GM18520 (cell line): ENCODE measurements around the gene LRRTM2.

ENCODE experiments used
- ATAC-seq: cut with Tn5 transposase; IDR thresholded peaks from one replicate; pipeline ENCODE4 v1.9.1; 2021; ENCODE audit not compliant: unreplicated experiment

LRRTM2 gene

DNA sequence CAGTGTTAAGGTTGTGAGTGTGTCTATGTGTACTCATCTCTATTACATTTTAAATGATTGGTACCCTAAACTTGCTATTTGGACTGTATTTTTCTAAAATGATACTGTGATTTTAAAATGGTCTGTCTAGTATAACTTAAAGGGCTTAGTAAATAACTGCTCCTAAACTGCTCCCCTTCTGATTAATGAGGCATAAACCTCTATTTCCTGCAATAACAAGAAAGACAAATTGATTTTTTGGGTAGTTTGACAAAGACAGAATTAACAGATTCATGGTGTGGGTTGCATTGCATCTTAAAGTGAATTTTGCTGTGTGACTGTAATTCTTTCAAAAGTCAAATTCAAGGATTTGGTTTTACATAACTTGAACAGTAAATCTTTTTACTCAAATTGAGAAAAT, 8.1 kb upstream of the LRRTM2 start:
- no peak for ATAC-seq

DNA sequence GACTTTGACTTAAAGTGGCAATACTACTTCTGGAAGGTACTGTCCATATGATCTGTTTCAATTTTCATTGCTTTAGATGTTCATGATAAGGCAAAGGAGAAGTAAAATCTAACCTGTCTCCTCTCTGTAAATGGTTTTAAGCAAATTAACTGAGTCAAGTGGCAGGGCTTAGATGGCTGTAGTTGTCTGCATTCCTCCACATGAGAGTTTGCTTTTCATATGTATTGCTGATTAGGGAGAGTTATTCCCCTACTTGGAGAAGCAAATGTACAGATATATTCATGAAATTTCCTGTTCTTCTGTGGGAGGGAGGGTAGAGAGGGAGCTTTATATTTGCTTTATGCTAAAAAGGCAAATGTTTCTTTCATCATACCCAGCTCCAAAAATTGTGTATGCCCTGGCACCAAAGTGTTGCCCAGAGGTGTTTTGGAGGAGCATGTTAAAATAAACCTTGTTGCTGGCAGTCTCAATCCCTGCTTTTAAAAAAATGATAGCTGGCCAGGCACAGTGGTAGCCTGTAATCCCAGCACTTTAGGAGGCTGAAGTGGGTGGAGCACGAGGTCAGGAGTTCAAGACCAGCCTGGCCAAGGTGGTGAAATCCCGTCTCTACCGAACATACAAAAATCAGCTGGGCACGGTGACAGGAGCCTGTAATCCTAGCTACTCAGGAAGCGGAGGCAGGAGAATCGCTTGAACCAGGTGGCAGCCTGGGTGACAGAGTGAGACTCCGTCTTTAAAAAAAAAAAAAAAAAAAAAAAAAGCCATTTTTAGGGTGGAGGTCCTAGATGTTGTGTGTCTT, 3.5 kb upstream of the LRRTM2 start:
- ATAC-seq, result no peak

DNA sequence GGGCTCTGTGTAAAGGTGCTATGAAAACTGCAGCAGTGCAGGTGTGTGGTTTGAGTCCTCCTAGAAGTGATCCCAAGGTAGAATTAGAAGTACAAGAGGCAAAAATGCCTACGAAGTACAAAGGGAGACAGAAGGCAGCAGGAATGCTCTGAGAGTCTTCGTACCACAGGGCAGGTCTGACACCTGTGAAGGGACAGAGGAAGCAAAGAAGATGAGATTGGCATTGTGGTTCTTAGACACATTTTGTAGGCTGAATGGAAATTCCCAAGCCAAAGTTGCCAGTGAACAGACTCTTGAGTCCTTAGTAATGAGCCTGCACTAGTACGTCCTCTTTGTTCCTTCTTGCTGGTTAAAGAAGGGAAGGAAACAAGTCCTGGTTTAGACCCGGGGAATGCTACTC, 1.7 kb upstream of the LRRTM2 start:
- no peak for ATAC-seq

DNA sequence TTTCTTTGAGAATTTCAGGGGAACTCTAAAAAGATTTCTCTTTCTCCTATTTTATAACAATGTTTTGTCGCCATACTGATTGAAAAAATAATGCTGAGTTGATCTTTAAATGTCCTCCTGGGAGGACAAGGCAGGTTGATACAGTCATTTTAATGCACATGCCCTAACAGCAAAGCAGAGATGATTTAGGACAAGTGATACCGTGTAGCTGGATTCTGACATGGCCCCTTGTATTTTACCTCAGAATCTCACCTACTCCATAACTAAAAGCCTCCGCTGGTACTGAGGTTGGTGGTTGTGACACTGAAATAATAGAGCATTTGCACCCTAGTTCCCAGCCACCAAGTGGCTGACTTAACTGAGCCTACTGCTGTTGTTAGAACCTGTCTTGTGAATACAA, 811 bp upstream of the LRRTM2 start:
- no peak for ATAC-seq

DNA sequence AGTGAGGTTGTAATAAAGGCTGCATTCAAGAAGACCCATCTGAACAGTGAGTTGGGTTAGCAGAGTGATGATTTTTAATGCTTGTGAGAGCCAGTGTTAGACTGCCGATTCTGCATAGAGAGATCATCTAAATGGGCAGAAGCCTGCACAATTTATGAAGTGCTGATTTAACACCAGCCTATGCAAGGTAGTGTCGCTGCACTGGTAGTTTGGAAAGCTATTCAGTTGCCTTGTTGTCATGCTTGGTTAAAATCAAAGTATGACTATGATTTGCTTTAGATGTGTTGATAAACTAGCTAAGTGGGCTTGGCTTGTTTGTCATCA, 379 bp upstream of the LRRTM2 start:
- ATAC-seq, result no peak

DNA sequence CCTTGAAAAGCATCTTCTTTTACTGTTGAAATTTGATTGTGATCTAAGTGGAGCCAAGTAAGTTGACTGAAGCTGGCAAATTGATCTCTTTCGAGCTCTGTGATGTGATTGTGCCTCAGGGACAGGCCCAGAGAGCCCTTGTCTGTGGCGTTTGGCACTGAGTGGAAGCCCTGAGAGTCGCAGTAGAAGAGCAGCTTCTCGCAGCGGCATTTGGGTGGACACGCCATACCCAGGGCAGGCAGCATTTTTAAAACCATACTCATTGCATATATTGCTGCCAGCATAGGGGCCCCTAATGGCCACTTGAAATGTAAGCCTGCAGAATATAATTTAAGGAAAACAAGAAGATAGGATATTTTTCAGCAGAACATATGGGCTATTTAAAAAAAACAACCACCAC, 894 bp downstream of the LRRTM2 start:
- no peak for ATAC-seq

DNA sequence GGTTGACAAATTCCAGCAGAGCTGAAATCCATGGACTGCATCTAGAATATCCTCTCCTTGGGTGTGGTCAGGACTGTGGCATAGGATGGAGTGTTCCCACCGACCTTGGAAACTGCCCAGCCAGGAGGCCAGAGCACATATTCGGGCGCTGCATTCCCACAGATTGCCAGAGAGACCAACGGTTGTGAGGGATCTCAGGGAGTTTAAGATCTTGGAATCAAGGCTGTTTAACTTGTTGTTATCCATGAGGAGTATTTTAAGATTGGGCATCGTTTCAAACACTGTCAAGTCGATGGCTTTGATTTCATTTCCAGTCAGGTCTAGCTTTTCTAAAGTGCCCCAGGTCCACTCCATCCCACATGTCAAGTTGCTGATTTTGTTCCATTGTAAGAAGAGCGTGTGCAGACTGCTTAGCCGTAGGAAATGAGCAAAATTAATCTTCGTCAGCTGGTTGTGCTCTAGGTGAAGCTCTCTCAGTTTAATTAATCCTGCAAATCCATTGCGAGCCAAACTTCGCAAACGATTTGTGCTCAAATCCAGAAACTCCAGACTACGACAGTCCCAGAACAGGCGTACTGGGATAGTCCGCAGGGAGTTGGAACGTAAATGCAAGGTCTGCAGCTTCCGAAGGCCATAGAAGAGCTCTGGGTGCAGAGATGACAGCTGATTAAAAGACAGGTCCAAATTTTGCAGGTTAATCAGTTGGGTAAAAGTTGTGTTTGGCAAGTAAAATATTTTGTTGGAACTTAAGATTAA, 1.5 kb downstream of the LRRTM2 start:
- ATAC-seq, result no peak

DNA sequence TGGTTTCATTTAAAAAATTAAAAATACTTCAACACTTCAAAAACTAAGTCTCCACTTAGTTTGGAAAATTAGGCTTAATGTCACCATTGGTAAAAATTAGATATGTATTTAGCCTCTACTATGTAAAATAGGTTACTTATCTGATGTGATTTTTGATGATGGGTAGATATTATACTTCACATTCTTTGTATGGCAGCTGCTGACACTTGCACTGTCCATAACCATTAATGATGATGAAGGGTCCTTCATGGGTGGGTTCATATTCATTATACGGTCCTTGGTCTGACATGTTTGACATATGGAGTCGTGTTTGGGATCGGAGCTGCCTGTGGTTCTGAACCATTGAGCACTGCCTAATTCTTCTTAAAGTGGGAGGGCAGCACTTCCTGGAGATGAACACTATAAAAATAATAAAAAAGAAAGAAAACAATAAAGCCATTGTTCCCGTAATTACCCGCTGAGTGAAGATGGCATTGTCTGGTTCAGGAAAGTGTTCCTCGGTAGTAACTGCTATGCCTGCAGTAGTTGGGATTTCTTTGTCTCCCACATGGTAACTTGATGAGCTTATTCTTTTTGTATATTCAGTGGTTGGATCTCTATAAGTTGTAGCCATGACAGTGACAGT, 2.2 kb downstream of the LRRTM2 start:
- no peak for ATAC-seq

DNA sequence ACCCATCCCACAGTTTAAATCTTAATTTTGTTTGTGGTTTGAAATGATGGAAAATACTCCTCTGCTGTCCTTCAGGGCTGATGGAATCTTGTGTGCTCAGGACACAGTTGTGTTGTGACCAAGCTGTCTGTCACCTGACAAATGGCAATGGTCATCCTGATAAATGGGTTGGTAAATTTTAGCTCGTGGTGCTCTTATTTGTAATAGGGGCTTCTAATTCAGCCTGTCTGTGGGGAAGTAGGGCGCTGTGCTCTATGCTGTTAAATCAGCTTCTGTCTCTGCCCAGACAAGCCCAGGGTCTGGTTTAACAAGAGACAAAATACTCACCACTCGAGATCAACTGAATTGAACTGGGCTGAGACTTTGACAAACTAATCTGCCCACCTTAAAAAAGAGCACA, 4.5 kb downstream of the LRRTM2 start:
- ATAC-seq, result no peak

DNA sequence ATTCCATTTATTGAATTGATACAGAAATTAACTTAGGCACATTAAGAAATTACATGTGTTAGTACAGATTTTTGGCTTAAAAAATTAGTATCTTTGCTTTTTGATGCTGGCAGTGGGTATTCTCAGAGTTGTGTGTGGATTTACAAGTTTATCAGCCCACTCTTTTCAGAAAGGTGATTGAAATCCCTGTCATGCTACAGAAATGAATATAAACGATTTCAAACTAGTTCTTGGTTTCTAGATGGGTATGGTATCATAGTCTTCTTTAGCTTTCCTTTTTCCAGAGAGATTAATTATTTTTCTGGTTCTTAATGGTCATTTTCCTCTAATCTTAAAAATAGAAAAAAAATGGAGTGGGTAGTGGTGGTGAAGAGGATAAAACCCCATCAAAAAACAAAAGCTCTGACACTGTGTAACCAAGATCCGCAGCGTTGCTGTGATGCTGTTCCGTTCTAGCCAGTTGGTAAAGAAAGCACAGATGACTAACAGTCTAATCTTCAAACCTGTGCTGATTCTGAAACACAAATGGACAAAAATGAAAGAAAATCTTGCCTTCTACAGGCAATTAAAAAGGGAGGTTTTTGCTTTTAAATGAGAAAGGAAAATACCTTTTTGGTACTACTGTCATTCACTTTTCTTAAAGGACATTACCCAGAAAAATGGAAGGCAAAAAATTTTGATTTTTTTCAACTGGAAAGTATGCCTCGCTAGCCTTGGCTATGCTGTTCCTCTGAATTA, 5.2 kb downstream of the LRRTM2 start:
- no peak for ATAC-seq

DNA sequence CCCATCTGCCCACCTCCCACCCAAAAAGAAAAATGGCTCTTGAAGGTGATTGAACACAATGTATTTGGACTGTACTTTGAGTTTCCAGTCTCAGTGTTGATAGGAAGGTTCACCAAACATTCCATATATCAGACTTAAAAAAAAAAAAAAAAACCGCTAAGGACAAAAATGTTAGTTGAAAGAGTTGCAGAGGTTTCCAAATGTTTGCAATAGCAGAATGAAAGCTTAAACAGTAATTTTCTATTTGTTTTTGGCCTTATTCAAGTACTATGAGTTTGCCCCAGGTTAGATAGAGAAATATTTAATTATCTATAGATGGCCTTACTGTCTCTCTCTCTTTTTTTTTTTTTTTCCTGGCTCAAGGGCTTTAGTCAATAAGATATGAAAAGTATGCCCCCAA, 6.1 kb downstream of the LRRTM2 start:
- no peak for ATAC-seq

DNA sequence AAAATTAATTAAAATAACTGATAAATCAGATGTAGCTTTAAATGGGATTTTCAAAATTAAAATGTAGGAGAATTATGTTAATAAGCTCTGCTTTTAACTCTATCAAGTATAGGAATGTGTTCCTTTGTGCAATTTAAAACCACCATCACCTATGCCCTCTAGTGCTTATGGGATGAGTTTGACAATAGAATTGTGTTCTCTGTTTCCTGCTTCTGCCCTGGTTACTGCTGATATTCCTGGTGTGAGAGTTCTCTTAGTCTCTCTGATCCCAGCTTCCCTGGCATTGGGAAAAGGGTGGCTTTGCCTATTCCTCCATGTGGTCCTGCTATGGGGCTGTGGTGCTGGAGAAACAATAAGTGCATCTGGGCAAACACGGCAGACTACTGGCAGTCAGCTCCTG, 8.1 kb downstream of the LRRTM2 start:
- ATAC-seq, result no peak

DNA sequence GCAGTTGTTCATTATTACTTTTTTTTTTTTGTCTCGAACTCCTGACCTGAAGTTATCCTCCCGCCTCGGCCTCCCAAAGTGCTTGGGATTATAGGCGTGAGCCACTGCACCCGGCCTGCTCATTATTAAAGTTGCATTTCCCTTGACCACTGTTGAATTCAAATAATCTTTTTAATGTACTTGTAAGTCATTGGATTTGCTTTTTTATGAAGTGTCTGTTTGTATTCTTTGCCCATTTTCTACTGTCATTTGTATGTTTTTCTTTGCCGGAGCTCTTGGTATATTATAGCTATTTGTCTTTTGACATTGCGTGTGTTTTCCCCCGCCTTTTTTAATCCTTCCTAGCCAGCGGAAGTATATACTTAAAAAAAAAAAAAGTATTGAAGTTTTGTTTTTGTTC, 22.0 kb downstream of the LRRTM2 start:
- ATAC-seq, result no peak

DNA sequence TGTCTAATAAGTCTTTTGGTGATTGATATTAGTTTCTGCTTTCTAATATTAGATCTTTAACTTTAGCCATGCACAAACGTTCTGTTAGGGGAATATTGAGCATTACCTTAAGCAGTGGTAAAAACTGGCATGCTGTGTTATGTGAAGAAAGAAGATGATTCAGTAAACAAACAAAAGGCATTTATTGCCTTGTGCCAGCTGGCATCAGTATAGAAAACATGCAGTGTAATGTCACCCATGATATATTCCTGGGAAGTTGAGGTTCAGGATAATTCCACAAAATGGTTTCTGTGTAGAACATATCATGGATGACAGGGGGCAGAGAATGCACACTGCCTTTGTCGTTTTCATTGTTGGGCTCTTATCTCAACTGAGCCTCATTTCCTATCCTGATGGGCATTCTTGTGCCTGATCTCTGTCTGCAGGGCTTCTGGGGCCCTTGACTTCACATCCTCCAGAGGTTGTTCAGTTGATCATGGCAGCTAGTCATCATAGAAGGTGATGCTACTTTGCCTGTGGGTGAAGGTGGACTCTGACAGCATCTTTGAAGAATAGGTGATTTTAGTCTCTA, 24.2 kb downstream of the LRRTM2 start:
- no peak for ATAC-seq

DNA sequence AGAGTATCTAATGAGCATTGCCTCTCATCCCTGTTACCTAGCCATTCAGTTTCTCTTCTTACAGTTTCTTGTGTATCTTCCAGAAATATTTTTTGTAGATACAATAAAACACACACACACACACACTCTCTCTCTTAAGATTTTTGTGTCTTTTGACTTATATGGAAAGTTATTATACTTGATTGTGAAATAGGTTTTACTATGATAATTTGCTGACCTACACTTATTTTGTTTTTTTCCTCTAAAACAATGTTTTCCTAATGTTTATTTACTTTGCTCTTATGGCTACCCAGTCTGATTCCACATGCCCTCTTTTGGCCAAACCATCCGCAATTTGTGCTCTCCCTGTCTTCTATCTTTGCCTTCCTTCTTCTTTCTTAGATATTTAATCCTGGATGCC, 25.3 kb downstream of the LRRTM2 start:
- ATAC-seq, result no peak

DNA sequence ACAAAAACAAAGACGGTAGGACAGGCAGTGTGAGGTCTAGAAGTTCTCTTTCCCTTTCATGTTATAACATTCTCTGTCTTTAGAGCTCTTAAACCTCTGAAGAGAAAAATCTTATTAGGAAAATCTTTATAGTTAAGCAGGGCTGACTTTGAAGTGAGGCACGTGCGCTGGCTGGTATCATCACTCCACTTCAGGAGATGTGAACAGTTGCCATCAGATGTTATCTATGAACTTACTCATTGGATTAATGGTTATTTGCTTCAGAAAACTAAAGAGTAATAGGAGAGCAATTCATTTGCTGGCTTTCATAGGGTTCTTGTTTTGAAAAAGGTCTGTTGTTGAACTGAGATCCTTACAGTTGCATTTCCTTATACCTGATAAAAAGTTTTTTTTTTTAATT, 25.7 kb downstream of the LRRTM2 start:
- ATAC-seq, result no peak

DNA sequence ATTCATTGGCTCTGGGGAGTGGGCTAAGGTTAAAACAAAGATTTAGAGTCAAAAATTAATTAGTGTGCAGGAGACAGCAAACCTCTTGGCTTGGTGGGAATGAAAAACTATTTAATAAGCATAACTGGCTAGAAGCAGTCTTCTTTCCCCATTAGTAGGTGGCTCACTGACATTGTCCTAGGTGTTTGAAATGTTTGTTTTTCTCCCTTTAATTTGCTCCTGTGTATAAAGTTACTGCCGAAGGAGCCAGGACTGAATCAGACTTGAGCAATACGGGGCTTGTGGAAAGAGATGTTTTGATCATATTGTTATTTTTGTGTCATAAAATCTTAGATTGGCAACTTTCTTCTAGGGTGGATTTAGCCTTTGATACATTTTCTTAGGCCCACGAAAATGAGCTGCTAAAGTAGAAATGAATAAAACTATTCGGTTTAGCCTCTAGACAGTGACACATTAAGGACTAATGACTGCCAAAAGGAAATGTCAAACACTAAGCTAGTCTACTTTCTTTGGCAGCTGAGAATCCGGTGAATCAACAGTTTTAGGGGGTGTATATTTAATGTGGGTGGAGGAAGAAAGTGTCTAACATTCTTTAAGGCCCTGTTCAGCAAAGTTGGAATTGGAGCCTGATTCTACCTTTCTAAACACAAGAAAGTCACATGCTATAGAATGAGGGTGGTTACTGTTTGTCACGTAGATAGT, 30.2 kb downstream of the LRRTM2 start:
- no peak for ATAC-seq

DNA sequence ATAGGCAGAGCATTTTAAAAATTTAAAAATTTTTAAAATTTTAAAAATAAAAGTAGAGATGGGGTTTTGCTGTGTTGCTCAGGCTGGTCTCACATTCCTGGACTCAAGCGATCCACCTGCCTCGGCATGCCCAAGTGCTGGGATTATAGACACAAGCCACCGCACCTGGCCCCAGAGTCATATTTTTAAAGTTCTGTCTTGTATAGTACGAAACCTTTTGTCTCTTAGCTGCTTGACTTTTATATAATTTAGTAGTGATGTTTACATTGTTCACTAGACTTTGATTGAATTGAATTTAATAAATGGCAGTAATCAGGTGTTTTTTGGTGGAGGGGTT, 31.0 kb downstream of the LRRTM2 start:
- ATAC-seq, result no peak

DNA sequence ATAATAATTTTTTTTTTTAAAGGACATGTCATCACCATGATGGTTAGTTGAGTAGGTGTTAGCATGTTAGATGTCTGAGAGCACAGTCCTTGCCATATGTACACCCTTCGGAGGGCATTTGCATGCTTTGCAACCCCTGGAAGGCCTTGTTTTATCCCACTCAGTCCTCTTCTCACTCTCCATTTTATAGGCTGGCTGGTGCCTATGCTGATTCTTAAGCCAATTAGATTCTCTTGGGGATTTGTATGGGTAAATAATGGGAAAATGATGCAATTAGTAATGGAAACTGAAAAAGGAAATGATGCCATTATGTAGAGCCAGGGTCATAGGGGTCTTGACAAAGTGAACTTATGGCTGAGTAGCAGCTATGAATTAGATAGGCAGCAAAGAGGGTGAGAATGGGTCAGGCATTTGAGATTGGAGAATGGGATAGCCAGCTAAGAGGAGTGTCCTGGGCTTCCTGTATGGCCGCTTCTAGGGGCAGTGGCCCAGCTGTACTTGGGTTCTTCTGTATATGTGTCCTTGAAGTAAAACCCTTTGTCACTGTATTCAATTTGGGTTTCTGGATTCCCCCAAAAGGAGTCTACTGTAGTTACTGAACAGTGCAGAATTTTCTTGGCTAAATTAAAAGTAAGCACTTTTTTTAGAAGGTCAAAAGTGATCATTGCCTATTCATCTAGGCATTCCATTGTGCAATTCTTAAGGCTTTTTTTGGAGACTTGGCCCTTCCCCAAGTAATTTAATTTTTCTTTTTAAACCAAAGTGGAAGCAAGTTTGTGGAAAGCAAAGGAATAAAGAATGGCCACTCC, 31.6 kb downstream of the LRRTM2 start:
- no peak for ATAC-seq

DNA sequence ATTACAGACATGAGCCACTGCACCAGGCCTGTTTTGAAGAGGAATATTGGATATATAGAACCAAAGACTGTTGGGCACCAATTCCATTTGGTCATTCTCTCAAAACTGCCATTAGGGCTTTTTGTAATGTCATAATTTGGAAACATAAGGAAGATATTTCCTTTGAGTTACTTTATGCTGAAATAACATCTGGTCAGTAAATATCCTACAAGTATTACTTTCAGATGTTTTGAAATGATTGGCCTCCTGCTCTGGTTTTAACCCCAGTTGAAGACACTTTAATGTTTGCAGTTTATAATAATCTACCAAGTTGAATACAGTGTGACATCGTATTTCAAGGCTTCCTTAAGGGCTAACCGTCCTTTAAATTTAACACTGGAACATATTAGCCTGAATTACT, 33.6 kb downstream of the LRRTM2 start:
- ATAC-seq, result no peak
